Heart right ventricle (tissue), 16 donors: ENCODE results near the gene COL18A1. TPM values are rescaled to one million over a fixed set of nuclear protein-coding genes. Genes with fewer than 3 reads are reported as not detected.

Source experiments
- ATAC-seq, 8 donors: fragments of 200-7000 bp; cut with Tn5 transposase; one replicate each; pipeline ENCODE4 v1.9.1; 2020; ENCODE audit warnings: mild to moderate bottlenecking in 8 of 8, moderate library complexity in 8 of 8, moderate number of reproducible peaks in 1 of 8
- DNase-seq, 2 donors: peaks; one replicate each; pipeline ENCODE4 v3.0.0-alpha.2; 2020
- H3K27ac ChIP-seq, 10 donors: fragments of 200-600 bp; sonication (generic) in 2 of 10; one replicate each; pipeline versions ENCODE4 v1.5.0 to v1.8.0; 2020 to 2022; ENCODE audit warnings: mild to moderate bottlenecking in 3 of 10
- H3K27me3 ChIP-seq, 7 donors: fragments of 200-600 bp; one replicate each; pipeline ENCODE4 v1.8.0; 2021 to 2022; ENCODE audit warnings: mild to moderate bottlenecking in 2 of 7
- H3K36me3 ChIP-seq, 9 donors: fragments of 200-600 bp; sonication (generic) in 1 of 9; one replicate each; pipeline versions ENCODE4 v1.5.0 to v1.8.0; 2020 to 2022; ENCODE audit warnings: mild to moderate bottlenecking in 2 of 9
- H3K4me1 ChIP-seq, 9 donors: fragments of 200-600 bp; sonication (generic) in 1 of 9; one replicate each; pipeline versions ENCODE4 v1.5.0 to v1.8.0; 2020 to 2022; ENCODE audit warnings: mild to moderate bottlenecking in 4 of 9
- H3K4me3 ChIP-seq, 10 donors: fragments of 200-600 bp; sonication (generic) in 2 of 10; one replicate each; pipeline versions ENCODE4 v1.5.0 to v1.8.0; 2020 to 2022; ENCODE audit warnings: mild to moderate bottlenecking in 7 of 10, moderate library complexity in 2 of 10
- H3K9me3 ChIP-seq, 11 donors: fragments of 200-600 bp in 10 of 11; sonication (generic) in 2 of 11; one replicate each; pipeline versions ENCODE4 v1.5.0 to v1.8.0; 2013 to 2022; ENCODE audit warnings: mild to moderate bottlenecking in 2 of 11, control low read depth in 1 of 11, moderate library complexity in 1 of 11
- CTCF ChIP-seq, 9 donors: fragments of 200-600 bp; sonication (generic) in 2 of 9; IDR thresholded peaks; one replicate each; pipeline versions ENCODE4 v1.5.0 to v1.8.0; 2021 to 2022; ENCODE audit warnings: antibody characterized with exemption in 9 of 9, mild to moderate bottlenecking in 5 of 9, moderate library complexity in 1 of 9
- WGBS, 2 donors: extraction: QIAGEN DNeasy Blood & Tissue Kit; methylation state at CpG; one replicate each; pipeline ENCODE4 v1.1.7; 2013; ENCODE audit warnings: inconsistent platforms in 1 of 2; 5-methylcytosine and 5-hydroxymethylcytosine counted together
- intact Hi-C, 10 donors: fragments of 100-400 bp; cut with DNase I; formaldehyde crosslinking; loops; one replicate each; pipeline versions ENCODE4 v1.11.1 to v1.14.2; 2022
- polyA plus RNA-seq, 2 donors: library from polyadenylated mRNA; stranded (reverse); fragments of 200-250 nt; gene quantifications; one replicate each; pipeline ENCODE4 v1.2.3, GENCODE V29; 2013
- total RNA-seq, 10 donors: library from RNA; stranded (reverse); fragmentation: NEBNext Ultra II Directional in 3 of 10; extraction: Animal tissue kit (Norgen Biotek cat#: 25700) in 3 of 10; gene quantifications; one replicate each; pipeline versions ENCODE4 v1.2.1 to v1.2.4, GENCODE V29; 2021 to 2023
- donor health status: Arrhythmogenic right ventricular cardiomyopathy.
- donor health status: ischemic (EF 13 %, LVEDD 7.1; RV severe dilation, severe dysfunction).
- donor health status: healthy with polysubstance abuse.
- donor health status: DM: no; HTN: yes; CAD: no.
- donor health status: DM: no; HTN: no; CAD: no.
- donor health status: ischemic (EF 25% LVEDD 6.9; RV normal size, moderate dysfunction).
- donor health status: ischemic (EF 25% LVEDD 5.7; RV mildly dilated, moderate dysfunction).
- donor health status: healthy.
- donor health status: DM: yes; HTN: yes; CAD: no.
- donor health status: Ischemic cardiomyopathy.
- donor health status: ischemic (EF 35%, LVEDD 5.7; RV mildly dilated, moderate dysfunction).
- donor health status: nonischemic (EF 11% LVEDD 7.7; RV severe dilation, severe dysfunction).
- donor health status: DM: yes; HTN: yes; CAD: no.
- donor health status: PGD.
- donor health status: ischemic (EF 29% LVEDD 5.4; RV normal size, mild dysfunction).
- donor health status: nonischemic (EF 23%, LVEDD 6.1; RV moderate dilation, normal function).

COL18A1 gene
- total and polyA plus RNA-seq, 12 donors: 33.7 to 87.1 (median 52.6) TPM

- DNase-seq (peak in 1 of 2 donors; percentile 8), ATAC-seq (no peak)
- H3K9me3 ChIP-seq: peaks cover 0 to 12% (median 6%) of the 10 kb centered on the region in 11 donors
- 87 to 89% methylated on average over 20 of the region's 20 CpGs for WGBS, 2 donors
- no peak overlapping the region for H3K4me3 ChIP-seq
- H3K27ac ChIP-seq: no peak overlapping the region
- H3K36me3 ChIP-seq: peaks cover 0 to 12% (median 0%) of the 10 kb centered on the region in 9 donors
- intact Hi-C loops: loop anchor here in 1 of 10 donors (10.0 kb wide), 1 partner anchor 364 kb away; no protein-coding TSS in a partner anchor
- no peaks in the 10 kb centered on the region for H3K27me3 ChIP-seq
- TF ChIP-seq CTCF (IDR thresholded peaks at IDR 0.05): no peak
- peaks cover 0 to 33% (median 11%) of the 10 kb centered on the region in 9 donors for H3K4me1 ChIP-seq
Observed at GRCh38 chr21:45451091-45451740, 46.3 kb downstream of the COL18A1 start.

- H3K4me1 ChIP-seq: peaks cover 0 to 38% (median 11%) of the 10 kb centered on the region in 9 donors
- H3K9me3 ChIP-seq: peaks cover 0 to 7% (median 1%) of the 10 kb centered on the region in 11 donors
- no peak for DNase-seq
- intact Hi-C loops: loop anchor here in 1 of 10 donors (10.0 kb wide), 1 partner anchor 363 kb away; no protein-coding TSS in a partner anchor
- TF ChIP-seq CTCF (IDR thresholded peaks at IDR 0.05): no peak
- H3K27ac ChIP-seq: no peak overlapping the region
- 91 to 92% methylated on average over 12 of the region's 12 CpGs for WGBS, 2 donors
- peaks cover 0 to 13% (median 0%) of the 10 kb centered on the region in 9 donors for H3K36me3 ChIP-seq
- ATAC-seq: no peak
- H3K4me3 ChIP-seq: no peak overlapping the region
- no peaks in the 10 kb centered on the region for H3K27me3 ChIP-seq
Observed at GRCh38 chr21:45451771-45452182, 46.8 kb downstream of the COL18A1 start.

- ATAC-seq (no peak), DNase-seq (no peak)
- H3K27ac ChIP-seq: no peak overlapping the region
- TF ChIP-seq CTCF (IDR thresholded peaks at IDR 0.05): no peak
- no peak overlapping the region for H3K4me3 ChIP-seq
- H3K9me3 ChIP-seq: no peaks in the 10 kb centered on the region
- intact Hi-C loops: loop anchor here in 1 of 10 donors (10.0 kb wide), 1 partner anchor 362 kb away; no protein-coding TSS in a partner anchor
- 90 to 96% methylated on average over 7 of the region's 7 CpGs for WGBS, 2 donors
- H3K4me1 ChIP-seq: peaks cover 0 to 44% (median 11%) of the 10 kb centered on the region in 9 donors
- H3K27me3 ChIP-seq: no peaks in the 10 kb centered on the region
- peaks cover 0 to 16% (median 0%) of the 10 kb centered on the region in 9 donors for H3K36me3 ChIP-seq
Observed at GRCh38 chr21:45452696-45453307, 47.8 kb downstream of the COL18A1 start.

- no peak overlapping the region for H3K4me3 ChIP-seq
- intact Hi-C loops: loop anchor here in 1 of 10 donors (10.0 kb wide), 1 partner anchor 361 kb away; no protein-coding TSS in a partner anchor
- TF ChIP-seq CTCF (IDR thresholded peaks at IDR 0.05): no peak
- H3K9me3 ChIP-seq: no peaks in the 10 kb centered on the region
- no peaks in the 10 kb centered on the region for H3K27me3 ChIP-seq
- WGBS, 2 donors: 82 to 86% methylated on average over 13 of the region's 13 CpGs
- DNase-seq (no peak), ATAC-seq (no peak)
- peaks cover 0 to 13% (median 0%) of the 10 kb centered on the region in 9 donors for H3K36me3 ChIP-seq
- no peak overlapping the region for H3K27ac ChIP-seq
- peaks cover 0 to 44% (median 11%) of the 10 kb centered on the region in 9 donors for H3K4me1 ChIP-seq
Observed at GRCh38 chr21:45453308-45453950, 48.5 kb downstream of the COL18A1 start.
